Ascending aorta (tissue), 2 donors: ENCODE results near the gene DDX31. TPM values are rescaled to one million over a fixed set of nuclear protein-coding genes. Genes with fewer than 3 reads are reported as not detected.

Source experiments
- DNase-seq, 2 donors: peaks; one replicate each; pipeline ENCODE4 v3.0.0-alpha.2; 2019; ENCODE audit warnings: low spot score in 2 of 2
- H3K27ac ChIP-seq, 2 donors: fragments of 200-600 bp; sonication (generic); one replicate each; pipeline ENCODE4 v1.5.1; 2016 to 2017; ENCODE audit warnings: mild to moderate bottlenecking in 1 of 2
- H3K27me3 ChIP-seq: fragments of 200-600 bp; sonication (generic); one replicate; pipeline ENCODE4 v1.5.1; 2017
- H3K36me3 ChIP-seq, 2 donors: fragments of 200-600 bp; sonication (generic); one replicate each; pipeline ENCODE4 v1.5.1; 2016
- H3K4me1 ChIP-seq, 2 donors: fragments of 200-600 bp; sonication (generic); one replicate each; pipeline ENCODE4 v1.5.1; 2016 to 2017; ENCODE audit warnings: mild to moderate bottlenecking in 1 of 2
- H3K4me3 ChIP-seq, 2 donors: fragments of 200-600 bp; sonication (generic); one replicate each; pipeline ENCODE4 v1.5.1; 2016 to 2017; ENCODE audit warnings: mild to moderate bottlenecking in 1 of 2
- H3K9me3 ChIP-seq, 2 donors: fragments of 200-600 bp; sonication (generic); one replicate each; pipeline ENCODE4 v1.5.1; 2016
- CTCF ChIP-seq, 3 experiments: fragments of 200-600 bp in 2 of 3; fragments of 450-650 bp in 1 of 3; sonication (generic) in 2 of 3; IDR thresholded peaks; one replicate each; pipeline ENCODE4 v1.5.1; 2016 to 2019; ENCODE audit warnings: antibody characterized with exemption in 3 of 3, mild to moderate bottlenecking in 1 of 3, moderate library complexity in 1 of 3
- intact Hi-C: fragments of 100-400 bp; cut with DNase I; formaldehyde crosslinking; loops from one replicate; pipeline ENCODE4 v1.15.1; 2023
- total RNA-seq: library from RNA; depleted of rRNA; stranded (reverse); fragments of >200 nt; gene quantifications from one replicate; pipeline ENCODE4 v1.1.0, GENCODE V29; 2016

The DDX31 gene
- total RNA-seq, 1 donor from 2014 or later = 20.4 TPM

- Histone ChIP-seq H3K27ac (no peak overlapping the region), H3K9me3 (no peaks in the 10 kb centered on the region), H3K27me3 (peaks cover 45% of the 10 kb centered on the region), H3K4me3 (no peak overlapping the region), H3K36me3 (no peaks in the 10 kb centered on the region), H3K4me1 (no peaks in the 10 kb centered on the region)
- intact Hi-C loops = no loop called here
- no peak for TF ChIP-seq CTCF (IDR thresholded peaks at IDR 0.05)
- no peak for DNase-seq
Measured at GRCh38 chr9:132587592-132587955, 82.2 kb downstream of the DDX31 start.

DNA sequence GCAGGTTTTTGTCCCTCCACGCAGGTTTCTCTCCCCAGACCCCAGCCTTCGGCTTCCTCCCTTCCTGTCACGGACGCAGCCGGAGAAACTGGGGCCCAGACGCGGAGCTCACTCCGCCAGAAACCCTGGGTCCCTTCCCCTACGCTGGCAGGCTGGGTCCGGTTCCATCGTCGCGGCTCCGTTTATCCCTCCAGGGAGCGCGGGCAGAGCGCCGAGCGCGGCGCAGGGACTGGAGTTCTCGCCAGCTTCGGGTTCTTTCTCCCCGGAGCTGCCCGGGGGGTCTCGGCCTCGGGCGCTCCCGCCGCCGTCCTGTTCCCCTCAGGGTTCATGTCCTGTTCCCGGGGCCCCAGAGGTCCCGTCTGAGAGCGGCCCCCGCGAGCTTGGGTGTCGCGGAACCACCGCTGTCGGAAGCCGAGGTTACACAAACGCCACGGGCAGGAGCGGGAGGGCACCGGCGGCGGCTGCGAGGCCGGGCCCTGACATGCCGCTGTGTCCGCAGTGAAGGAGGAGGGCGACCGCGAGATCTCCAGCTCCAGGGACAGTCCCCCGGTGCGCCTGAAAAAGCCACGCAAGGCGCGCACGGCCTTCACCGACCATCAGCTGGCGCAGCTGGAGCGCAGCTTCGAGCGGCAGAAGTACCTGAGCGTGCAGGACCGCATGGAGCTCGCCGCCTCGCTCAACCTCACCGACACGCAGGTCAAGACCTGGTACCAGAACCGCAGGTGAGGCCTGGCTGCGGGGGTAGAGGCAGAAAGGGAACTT lies 82.8 kb downstream of the DDX31 start:
- intact Hi-C loops = no loop called here
- Histone ChIP-seq H3K36me3 (no peaks in the 10 kb centered on the region), H3K4me3 (no peak overlapping the region), H3K4me1 (no peaks in the 10 kb centered on the region), H3K9me3 (no peaks in the 10 kb centered on the region), H3K27me3 (peaks cover 47% of the 10 kb centered on the region), H3K27ac (no peak overlapping the region)
- no peak for DNase-seq
- TF ChIP-seq CTCF (IDR thresholded peaks at IDR 0.05) = no peak

- Histone ChIP-seq H3K4me1 (no peaks in the 10 kb centered on the region), H3K36me3 (no peaks in the 10 kb centered on the region), H3K4me3 (no peak overlapping the region), H3K27ac (no peak overlapping the region), H3K9me3 (no peaks in the 10 kb centered on the region), H3K27me3 (peaks cover 48% of the 10 kb centered on the region)
- intact Hi-C loops = no loop called here
- no peak for DNase-seq
- no peak for TF ChIP-seq CTCF (IDR thresholded peaks at IDR 0.05)
Measured at GRCh38 chr9:132585954-132586829, 83.6 kb downstream of the DDX31 start.

GRCh38 chr9:132584601-132585560 lies 84.9 kb downstream of the DDX31 start:
- DNase-seq = no peak
- Histone ChIP-seq H3K4me1 (no peaks in the 10 kb centered on the region), H3K27ac (no peak overlapping the region), H3K4me3 (no peak overlapping the region), H3K9me3 (no peaks in the 10 kb centered on the region), H3K36me3 (no peaks in the 10 kb centered on the region), H3K27me3 (peaks cover 54% of the 10 kb centered on the region)
- intact Hi-C loops = no loop called here
- no peak for TF ChIP-seq CTCF (IDR thresholded peaks at IDR 0.05)

- peaks cover 55% of the 10 kb centered on the region for H3K27me3 ChIP-seq
- H3K4me1 ChIP-seq = no peaks in the 10 kb centered on the region
- DNase-seq = no peak
- no peak overlapping the region for H3K4me3 ChIP-seq
- no peak for TF ChIP-seq CTCF (IDR thresholded peaks at IDR 0.05)
- H3K36me3 ChIP-seq = no peaks in the 10 kb centered on the region
- intact Hi-C loops = no loop called here
- H3K27ac ChIP-seq = no peak overlapping the region
- H3K9me3 ChIP-seq = no peaks in the 10 kb centered on the region
Measured at GRCh38 chr9:132583584-132584304, 86.0 kb downstream of the DDX31 start.
